GM18867 (cell line): Measurements from ENCODE around the gene LHCGR.
"Not testable (repeated sequence)": the region's sequence is repeated elsewhere in the genome, so short reads cannot be mapped to it uniquely, and the experiment has no call there.

Source experiments
- ATAC-seq: cut with Tn5 transposase; IDR thresholded peaks from one replicate; pipeline ENCODE4 v1.9.1; 2021; ENCODE audit warnings: mild to moderate bottlenecking, moderate library complexity; ENCODE audit not compliant: unreplicated experiment

LHCGR gene

GRCh38 chr2:48713647-48714046 lies 41.9 kb downstream of the LHCGR start:
- no peak for ATAC-seq

GRCh38 chr2:48712151-48712550 lies 43.4 kb downstream of the LHCGR start:
- ATAC-seq: no peak

GRCh38 chr2:48711343-48711742 lies 44.2 kb downstream of the LHCGR start:
- ATAC-seq: no peak

- no peak for ATAC-seq
These were observed 46.2 kb downstream of the LHCGR start for GRCh38 chr2:48709096-48710034.

GRCh38 chr2:48707466-48707865 lies 48.1 kb downstream of the LHCGR start:
- no peak for ATAC-seq

GRCh38 chr2:48703621-48704020 lies 51.9 kb downstream of the LHCGR start:
- ATAC-seq: not testable (repeated sequence)

- ATAC-seq: no peak
These were observed 56.1 kb downstream of the LHCGR start for GRCh38 chr2:48699348-48699930.

GRCh38 chr2:48696881-48697280 lies 58.6 kb downstream of the LHCGR start:
- ATAC-seq: no peak

GRCh38 chr2:48695991-48696390 lies 59.5 kb downstream of the LHCGR start:
- ATAC-seq: no peak

GRCh38 chr2:48694149-48694548 lies 61.4 kb downstream of the LHCGR start:
- no peak for ATAC-seq

- no peak for ATAC-seq
These were observed 61.9 kb downstream of the LHCGR start for GRCh38 chr2:48693645-48694044.

- ATAC-seq: no peak
These were observed 62.5 kb downstream of the LHCGR start for GRCh38 chr2:48693066-48693465.

GRCh38 chr2:48691935-48692691 lies 63.4 kb downstream of the LHCGR start:
- ATAC-seq: no peak

- ATAC-seq: no peak
These were observed 70.4 kb downstream of the LHCGR start for GRCh38 chr2:48685126-48685525.

- ATAC-seq: no peak
These were observed 78.1 kb downstream of the LHCGR start for GRCh38 chr2:48677450-48677849.

- peak; percentile 63 for ATAC-seq
These were observed 80.6 kb downstream of the LHCGR start for GRCh38 chr2:48674933-48675332.

- ATAC-seq: no peak
These were observed 81.9 kb downstream of the LHCGR start for GRCh38 chr2:48673581-48673980.

GRCh38 chr2:48668992-48669391 lies 86.5 kb downstream of the LHCGR start:
- peak; percentile 81 for ATAC-seq

GRCh38 chr2:48651158-48651790 lies 104.2 kb downstream of the LHCGR start:
- no peak for ATAC-seq

GRCh38 chr2:48638261-48638660 lies 117.3 kb downstream of the LHCGR start:
- no peak for ATAC-seq
